CD4-positive, alpha-beta T cell treated with Interleukin-6 for 4 hours (primary cell): ENCODE measurements around the gene HRH3.

Experiments
- DNase-seq: peaks from one replicate; pipeline ENCODE4 v3.0.0-alpha.2; 2020; ENCODE audit warnings: mixed read lengths

HRH3 gene

DNA sequence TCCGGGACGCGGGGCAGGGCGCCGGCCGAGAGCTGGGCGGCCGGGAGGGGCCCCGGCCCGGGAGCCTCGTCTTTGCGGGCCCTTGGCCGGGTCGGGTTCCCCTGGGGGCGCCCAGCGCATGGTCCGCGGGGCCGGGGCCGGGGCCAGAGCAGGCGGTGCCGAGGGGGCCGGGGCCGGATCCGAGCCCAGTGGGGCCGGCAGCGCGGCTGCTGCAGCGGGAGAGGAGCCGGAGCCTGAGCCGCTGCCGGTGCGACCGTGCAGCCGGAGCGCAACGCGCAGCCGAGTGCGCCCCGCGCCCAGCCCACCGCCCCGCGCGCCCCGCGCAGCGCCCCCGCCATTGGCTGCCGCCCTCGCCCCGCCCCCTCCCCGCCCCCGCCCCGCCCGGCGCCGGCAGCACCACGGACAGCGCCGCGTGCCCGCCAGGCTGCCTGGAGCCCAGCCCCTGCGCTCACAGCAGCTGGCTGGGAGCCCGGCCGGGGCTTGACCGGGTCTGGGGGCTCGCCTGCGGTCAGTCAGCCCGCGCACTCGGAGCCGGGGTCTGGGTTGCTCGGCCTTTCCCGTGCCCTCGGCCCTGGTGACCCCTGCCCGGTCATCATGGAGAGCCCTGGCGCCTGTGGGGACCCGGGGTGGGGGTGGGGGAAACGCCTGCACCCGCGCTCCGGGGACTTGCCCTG is at the start of gene HRH3:
HRH3 (minus strand) TSS at position 287 of the 674 bp plus-strand sequence. CDS start 308 bp downstream, outside the sequence.
- DNase-seq = peak; percentile 61

DNA sequence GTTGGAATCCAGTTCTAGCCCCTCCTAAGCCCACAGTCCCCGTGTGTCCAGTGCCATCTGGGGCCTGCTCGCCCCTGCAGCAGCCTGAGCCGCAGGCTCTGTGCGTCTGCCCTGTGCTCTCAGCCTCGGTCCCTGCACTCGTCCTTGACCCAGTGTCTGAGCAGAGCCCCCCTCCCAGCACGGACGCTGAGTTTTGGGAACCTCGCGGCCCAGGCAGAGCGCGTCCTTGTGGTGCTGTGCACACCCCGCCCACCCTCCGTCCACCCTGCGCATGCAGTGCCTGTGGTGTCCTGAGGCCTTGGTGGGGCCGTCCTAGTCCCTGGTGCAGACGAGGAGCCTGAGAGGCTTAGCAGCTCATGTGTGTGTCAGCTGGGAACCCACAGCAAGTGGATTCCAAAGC is 49.8 kb upstream of the HRH3 start:
- DNase-seq = no peak

DNA sequence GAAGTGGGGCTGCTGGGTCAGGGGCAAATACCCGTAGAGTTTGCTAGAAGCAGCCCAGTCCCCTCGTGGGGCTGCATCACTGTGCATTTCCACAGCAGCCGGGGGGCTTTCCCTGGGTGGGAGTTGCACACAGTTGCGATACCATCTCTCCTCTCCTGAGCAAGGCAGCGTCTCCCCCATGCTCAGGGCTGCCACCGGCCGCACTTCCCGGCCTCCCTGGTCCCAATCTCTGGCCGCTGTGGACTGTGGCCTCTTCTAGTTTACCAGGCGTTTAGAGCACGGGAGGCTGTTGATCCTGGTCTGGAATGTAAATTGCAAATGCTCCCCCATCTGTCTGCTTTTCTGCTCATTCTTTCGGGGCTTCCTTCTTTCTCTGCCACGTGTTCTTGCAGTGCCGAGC is 49.3 kb upstream of the HRH3 start:
- DNase-seq = no peak

DNA sequence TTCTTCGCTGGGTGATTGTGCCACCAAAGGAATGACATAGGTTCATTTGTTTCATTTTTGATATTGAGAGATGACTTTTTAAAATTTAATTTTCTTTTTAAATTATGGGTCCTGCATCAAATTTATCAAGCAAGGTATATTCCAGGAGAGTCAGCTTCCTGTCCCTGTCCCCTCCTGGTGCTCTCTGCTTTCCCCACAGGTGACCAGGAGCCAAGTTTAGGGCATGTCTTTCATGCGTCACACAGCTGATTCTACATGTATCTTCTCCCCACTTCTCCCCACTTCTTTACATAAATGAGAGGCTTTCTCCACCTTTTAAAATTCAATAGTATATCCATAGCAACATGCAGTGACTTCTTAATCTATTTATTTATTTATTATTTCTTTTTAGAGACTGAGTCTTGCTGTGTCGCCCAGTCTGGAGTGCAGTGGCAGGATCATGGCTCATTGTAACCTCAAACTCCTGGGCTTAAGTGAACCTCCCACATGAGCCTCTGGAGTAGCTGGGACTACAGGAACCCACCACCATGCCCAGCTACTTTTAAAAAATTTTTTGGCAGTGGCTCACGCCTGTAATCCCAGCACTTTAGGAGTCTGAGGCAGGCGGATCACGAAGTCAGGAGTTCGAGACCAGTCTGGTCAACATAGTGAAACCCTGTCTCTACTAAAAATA is 48.3 kb upstream of the HRH3 start:
- no peak for DNase-seq

DNA sequence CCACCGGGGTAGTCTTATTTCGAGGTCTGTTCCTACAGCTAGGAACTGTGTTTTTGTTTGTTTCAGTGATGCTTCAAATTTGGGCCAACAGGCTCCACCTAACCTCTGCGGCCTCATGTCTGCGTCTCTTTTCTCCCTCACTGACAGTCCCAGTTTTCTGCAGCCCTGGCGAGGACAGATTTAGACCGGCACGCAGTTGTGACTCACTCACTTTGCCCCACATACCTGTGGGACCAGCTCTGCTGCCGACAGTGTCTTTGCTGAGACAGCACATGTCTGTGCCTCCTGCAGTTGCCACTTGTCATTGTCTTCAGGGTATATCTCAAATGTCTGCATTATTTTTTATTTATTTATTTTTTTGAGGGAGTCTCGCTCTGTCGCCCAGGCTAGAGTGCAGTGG is 47.5 kb upstream of the HRH3 start:
- DNase-seq = no peak

DNA sequence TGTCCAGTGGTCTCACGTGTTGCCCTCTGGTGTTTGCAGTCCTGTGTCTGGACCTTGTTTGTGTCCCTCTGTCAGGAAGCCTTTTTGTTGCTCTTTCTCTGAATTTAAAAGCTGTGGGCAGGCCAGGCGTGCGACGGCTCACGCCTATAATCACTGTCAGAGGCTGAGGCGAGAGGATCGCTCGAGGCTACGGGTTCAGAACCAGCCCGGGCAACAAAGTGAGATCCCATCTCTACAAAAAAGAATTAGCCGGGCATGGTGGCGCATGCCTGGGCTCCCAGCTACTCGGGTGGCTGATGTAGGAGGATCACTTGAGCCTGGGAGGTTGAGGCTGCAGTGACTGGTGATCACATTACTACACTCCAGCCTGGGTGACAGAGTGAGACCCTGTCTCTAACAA is 46.8 kb upstream of the HRH3 start:
- DNase-seq = no peak

DNA sequence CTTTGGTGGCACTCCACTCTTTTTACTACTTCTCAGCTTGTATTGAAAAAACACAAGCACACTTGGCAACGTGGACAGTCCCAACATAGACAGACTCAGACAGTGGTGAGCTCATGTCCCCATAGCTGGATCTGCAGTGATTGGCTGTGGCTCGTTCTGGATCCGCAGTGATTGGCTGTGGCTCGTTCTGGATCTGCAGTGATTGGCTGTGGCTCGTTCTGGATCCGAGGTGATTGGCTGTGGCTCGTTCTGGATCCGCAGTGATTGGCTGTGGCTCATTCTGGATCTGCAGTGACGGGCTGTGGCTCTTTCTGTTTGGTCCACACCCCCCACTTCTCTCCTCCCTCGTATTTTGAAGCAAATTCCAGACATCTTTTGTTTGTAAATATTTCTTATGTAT is 46.3 kb upstream of the HRH3 start:
- no peak for DNase-seq

DNA sequence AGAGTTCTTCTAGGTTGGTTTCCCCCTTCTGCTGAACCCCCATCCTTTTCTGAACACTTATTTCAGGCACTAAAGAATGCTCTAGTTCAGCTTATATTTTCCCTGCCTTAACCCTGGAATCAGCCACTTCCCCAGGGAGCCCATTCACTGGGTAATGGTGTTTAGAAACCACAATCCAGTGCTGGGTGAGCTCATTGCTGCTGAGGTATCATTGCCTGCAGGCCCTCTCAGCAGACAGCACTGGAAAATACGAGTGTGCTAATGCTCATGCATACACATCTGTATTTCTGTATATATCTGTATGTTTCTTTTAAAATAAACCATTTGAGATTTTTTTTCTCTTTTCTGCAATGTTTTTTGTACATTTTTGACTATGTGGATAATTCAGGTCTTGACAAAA is 45.3 kb upstream of the HRH3 start:
- DNase-seq = no peak

DNA sequence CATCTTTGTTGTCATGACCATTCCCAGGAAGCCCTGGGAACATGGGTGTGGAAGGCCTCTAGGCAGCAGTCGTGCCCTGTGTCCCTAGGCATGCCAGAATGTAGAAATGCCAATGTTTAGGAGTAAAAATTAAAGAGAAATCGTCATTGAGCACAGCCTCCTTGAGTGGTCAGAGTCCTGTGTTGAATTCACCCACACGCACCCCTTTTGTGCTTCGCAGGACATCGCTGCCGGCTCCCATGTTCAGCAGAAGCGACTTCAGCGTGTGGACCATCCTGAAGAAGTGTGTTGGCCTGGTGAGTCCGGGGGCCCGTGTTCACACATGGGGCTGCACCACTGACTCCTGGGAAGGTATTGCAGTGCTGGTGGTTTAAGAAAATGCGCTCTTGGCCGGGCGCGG is 43.3 kb upstream of the HRH3 start:
- no peak for DNase-seq

DNA sequence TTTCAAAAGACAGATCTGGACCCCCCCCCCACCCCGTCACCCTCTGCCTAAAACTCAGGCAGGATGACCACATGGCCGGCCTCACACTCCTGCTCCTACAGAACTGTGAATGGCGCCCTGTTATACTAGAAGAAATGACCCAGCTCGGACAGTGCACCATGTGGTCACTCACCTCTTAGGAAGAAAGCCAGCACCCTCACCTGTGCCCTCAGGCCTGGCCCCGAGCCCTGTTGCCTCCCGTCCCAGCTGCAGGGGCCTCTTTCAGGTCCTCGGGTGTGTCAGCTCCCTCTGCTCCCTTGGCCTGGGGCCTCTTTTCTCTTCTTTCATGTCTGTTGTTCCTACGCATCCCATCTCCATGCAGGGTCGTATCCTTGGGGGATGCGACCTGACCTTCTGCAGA is 42.0 kb upstream of the HRH3 start:
- no peak for DNase-seq

DNA sequence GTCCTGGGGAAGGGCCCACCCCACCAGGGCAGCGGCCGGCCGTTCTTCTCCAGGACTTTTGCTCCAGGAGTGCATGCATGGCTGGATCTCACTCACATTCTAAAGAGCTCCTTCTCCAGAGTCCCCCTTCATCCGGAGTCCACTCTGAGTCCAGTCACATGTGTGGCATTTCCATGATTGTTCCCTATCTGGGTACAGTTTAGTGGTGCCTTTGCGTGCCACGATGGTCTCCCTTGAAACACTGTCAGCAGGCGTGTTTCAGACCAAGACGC is 39.2 kb upstream of the HRH3 start:
- no peak for DNase-seq

DNA sequence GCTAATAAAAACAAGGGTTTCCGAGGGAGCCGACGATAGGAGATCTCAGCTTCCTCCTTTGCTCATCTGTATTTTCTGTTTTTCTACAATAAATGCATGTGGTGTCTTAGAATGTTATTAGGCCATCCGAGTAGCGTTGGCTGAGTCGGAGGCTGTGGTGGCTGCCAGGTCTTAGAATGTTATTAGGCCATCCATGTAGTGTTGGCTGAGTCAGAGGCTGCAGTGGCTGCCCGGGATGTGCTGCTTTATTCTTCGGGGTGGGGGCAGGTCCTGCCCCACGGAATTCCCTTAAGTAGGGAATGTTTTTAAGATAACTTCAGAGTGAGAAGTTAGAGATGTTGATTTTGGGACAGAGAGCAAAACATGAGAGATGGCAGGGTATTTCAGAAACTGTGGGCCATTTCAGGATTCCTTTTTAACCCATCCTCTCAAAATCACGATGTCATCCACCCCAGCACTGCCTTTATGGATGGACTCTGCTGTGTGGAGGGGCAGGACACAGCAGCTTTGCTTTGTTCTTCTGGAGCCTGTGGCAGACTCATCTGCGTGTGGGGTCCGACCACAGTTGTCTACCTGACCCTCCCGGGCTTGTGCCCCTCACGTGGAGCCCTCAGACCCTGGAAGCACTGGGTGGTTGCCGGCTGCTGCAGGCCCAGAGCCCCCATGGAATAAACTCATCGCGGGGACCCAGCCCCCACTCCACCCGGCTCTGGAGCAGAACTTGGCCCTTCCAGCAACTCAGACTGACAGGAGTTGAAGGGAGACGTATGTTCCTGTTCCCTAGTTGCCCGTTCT is 38.6 kb upstream of the HRH3 start:
- no peak for DNase-seq

DNA sequence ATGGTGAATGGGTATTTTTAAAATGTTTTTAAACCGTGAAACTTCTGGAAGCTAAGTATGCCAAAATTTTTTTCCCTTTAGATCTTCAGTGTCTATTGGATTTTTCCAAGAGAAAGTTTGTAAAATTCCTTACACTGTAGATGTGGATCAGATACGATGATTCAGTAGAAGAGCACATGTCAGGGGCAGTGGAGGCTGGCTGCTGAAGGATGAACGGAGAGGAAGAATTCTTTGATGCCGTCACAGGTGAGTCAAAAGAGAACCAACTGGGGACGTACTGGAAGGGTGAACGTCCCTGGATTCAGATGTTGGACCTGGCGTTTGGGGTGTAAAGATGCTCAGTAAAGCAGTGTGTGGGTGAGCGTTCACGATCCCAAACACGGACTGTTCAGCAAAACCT is 35.9 kb upstream of the HRH3 start:
- no peak for DNase-seq

DNA sequence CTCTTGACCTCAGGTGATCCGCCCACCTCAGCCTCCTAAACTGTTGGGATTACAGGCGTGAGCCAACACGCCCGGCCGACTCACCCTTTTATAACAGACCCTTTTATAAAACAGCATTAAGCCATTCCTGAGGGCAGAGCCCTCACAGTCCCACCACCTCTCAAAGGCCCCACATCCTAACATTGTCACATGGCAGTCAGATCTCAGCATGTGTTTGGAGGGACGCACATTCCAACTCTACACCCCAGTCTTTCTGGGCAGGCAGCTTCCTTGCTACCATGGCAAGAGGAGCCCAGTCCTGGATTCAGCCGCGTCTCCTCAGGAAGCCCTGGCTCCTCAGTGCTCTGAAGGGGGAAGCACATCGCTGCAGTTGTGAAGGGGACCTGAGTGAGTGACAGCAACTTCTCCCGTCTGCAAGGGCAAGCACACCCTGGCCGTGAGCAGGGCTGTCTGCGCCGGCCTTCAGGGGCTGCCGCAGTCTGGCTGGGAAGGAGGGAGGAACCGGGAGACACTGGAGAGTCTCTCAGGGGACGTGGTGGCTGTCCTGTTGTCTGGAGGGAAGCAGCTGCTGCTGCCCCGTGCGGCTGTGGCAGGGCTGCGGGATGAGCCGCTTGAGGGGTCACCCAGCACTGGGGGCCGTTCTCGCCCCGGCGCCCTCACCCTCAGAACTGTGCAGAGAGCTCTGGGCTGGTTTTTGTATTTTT is 34.1 kb upstream of the HRH3 start:
- no peak for DNase-seq

DNA sequence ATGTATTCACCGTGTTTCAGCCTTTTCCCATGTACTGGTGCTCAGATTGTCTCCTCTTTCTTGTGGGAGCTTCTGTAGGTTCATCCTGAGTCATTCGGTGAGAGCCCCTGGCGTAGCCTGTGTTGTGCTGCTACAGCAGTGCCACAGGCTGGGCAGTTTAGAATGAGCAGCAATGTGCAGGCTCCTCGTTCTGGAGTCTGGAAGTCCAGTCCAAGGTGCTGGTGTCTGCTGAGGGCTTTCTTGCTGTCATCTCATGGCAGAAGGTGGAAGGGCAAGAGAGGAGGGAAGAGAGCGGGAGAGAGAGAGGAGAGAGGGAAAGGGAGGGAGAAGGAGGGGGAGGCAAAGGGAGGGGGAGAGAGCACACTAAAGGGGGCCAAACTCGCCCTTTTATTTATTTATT is 33.3 kb upstream of the HRH3 start:
- DNase-seq = no peak

DNA sequence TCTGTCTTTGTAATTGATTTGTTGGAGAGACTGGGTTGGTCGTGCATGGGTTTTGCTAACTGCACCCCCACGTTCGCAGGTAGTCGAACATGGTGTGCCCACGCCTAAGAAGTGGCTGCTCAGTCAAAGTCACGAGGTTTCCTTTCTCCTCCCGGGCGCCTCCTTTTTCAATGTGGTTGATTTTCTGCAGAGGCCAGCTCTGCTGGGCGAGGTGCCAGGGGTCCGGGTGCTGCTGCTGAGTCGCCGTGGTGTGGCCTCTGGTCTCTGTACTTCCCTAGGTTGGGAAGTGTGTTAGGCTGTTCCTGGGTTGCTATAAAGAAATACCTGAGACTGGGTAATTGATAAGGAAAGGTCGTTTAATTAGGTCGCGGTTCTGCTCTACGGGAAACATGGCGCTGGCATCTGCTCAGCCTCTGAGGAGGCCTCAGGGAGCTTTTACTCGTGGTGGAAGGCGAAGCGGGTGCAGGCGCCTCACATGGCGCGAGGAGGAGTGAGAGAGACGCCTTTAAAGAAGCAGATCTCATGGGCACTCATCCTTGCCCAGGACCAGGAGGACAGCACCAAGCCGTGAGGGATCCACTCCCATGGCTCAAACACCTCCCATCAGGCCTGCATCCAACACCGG is 32.4 kb upstream of the HRH3 start:
- no peak for DNase-seq

DNA sequence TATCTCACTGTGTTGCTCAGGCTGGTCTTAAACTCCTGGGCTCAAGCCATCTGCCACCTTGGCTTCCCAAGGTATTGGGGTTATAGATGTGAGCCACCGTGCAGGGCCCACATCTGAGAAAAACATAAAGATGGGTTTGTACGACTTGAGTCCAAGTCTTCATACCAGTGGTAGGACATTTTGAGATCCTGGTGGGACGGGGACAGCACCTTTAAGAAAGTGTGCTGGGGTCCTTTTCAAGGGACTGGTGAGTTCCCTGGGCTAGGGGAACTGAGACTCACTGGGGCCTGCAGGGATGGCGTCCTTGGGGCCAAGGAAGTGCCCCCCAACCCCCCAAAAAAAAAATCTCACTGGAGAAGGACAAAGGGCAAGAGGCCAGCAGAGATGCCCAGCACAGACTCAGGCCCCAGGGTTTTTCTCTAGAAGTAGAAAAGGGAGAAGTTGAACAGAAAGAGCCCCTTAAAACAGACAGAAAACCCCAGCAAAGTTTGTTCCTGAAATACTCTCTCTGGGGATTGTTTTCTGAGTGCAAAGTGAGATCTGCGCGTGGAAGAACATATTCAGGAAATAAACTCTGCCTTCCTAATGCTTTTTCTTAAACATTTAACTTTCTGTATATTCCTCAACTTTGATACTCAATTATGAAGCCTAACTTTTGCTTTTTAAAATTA is 28.9 kb upstream of the HRH3 start:
- DNase-seq = no peak

DNA sequence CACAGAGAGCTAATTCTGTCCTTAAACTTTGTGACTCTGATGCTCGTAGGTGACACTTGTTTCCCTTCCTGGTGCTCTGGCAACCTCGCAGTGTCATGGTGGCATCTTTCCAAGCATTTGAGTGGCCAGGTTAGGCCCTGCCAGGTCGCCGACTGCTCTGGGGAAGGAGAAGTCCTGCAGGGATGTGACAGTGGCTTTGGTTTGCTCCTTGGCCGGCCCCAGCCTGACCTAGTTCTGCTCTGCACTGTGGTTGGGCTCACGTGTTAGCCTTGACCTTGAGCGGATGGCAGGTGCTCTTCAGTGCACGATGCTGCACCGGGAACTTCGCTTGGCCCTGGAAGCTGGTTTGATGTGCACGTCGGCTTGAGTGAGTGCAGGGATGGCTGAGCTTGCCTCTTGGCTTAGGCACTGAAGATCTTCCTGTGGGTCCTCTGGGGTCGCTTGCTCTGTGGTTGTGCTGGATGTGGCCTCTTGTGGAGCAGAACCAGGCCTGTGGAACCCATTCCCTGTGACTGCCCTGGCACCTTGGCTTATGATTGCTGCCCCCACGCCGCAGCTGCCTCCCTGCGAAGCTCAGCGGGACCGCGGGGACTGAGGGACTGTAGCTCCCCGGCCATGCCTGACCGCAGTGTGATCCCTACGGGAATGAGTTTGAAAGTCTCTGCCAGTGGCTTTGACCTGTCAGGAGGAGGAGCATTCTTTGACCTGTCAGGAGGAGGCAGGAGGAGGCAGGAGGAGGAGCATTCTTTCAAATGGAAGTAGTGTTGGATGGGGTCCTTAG is 27.0 kb upstream of the HRH3 start:
- DNase-seq = no peak

DNA sequence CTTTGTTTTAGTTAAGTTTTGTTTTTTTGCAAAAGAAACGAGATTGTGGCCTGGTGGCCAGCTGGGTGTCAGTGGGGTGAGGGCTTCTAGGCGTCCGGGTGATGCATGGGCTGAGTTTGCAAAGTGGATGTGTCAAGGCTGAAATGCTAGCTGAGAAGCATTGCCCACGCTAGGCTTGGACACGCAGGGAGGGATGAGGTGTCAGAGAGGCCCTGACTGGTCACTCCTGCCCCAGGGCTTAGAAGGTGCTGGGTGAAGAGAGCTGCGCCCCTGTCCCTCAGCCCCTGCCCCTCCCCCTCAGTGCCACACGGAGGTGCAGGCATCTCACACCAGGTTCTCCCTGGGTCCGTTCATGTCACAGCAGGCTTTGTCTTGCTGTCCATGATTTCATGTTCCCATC is 26.4 kb upstream of the HRH3 start:
- no peak for DNase-seq

DNA sequence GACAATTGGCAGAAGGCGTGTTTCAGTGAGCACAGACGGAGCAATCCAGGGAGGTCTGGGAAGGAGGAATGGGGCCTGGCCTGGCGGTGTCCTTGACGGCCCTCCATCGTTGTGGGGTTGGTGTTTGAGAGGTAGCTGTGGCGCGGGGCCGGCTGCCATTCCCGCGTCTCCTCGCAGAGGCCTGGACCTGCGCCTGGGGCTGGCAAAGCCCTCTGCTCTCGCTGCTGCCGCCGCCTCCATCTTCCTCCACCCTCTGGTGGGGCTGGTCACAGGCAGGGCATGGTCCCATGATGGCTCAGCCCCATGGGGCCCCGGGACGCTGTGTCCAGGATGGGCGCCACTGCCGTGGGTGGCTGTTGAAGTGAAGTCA is 25.8 kb upstream of the HRH3 start:
- no peak for DNase-seq

DNA sequence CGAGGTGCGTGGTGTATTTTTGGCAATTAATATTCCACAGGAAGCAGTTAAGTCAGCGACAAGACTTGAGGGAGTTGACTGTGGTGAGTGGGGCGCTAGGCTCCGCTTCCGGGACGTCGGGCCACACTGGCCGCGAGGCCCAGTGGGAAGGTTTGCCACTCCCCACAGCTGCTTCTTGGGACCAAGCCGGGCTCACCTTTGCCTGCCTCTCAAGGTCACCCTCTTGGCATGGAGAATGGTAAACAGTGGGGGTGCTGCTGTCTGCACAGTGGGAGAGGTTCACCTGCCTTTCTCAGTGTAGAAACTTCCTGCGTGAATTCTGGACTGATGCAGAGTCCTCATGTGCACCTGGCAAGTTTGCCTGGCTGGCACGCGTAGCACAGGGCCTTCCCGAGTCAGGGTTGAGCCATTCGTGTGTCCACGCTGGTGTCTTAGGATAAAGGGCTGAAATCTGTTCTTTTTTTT is 24.6 kb upstream of the HRH3 start:
- DNase-seq = no peak
